ENCODE results near the gene DIP2C. TPM values are rescaled to one million over a fixed set of nuclear protein-coding genes. Genes with fewer than 3 reads are reported as not detected.

The DIP2C gene
- polyA plus RNA-seq, 3 donors: 0.11 TPM; not detected in 2

DNA sequence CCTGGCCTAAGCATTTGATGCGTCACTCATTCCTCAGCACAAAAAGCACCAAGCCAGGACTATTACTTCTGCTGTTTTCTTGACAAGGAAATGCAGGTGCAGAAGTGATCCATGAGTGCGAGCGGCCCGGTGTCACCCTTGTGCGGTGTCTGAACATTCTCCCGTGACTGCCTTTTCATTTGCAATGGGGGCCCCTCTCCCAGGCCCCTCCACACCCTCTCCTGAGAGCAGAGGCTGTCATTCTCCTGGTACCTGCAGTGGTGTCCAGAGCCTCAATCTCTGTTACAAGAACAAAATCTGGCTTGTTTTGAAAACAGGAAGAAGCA lies 213.1 kb downstream of the DIP2C start:
- Histone ChIP-seq H3K4me3 (replicated peaks in 1 of 3; ENCODE audit: low read depth in 2 of 3, low read length in 3 of 3) (no peak overlapping the region), H3K4me2 (replicated peaks; ENCODE audit: extremely low read depth, low read length, poor library complexity, severe bottlenecking) (no peak overlapping the region), H3K9ac (ENCODE audit: insufficient read depth, low read length, poor library complexity, severe bottlenecking) (no peak overlapping the region), H3K27ac (ENCODE audit: low read depth in 1 of 2, low read length in 2 of 2) (no peak overlapping the region), H3K27me3 (ENCODE audit: control insufficient read depth in 2 of 2, insufficient read depth in 2 of 2, low read length in 2 of 2) (no peaks in the 10 kb centered on the region), H3K9me3 (replicated peaks in 1 of 2; ENCODE audit: control insufficient read depth in 1 of 2, insufficient read depth in 1 of 2, low read length in 2 of 2) (no peaks in the 10 kb centered on the region), H3K4me1 (ENCODE audit: control insufficient read depth in 1 of 2, insufficient read depth in 2 of 2, low read length in 2 of 2) (no peaks in the 10 kb centered on the region), H3K36me3 (replicated peaks in 1 of 2; ENCODE audit: control insufficient read depth in 1 of 2, insufficient read depth in 2 of 2, low read length in 2 of 2) (no peaks in the 10 kb centered on the region), H2AFZ (ENCODE audit: insufficient read depth, low read depth, low read length, poor library complexity, severe bottlenecking) (no peak overlapping the region), H4K20me1 (ENCODE audit: insufficient read depth, low read length) (no peaks in the 10 kb centered on the region), H3K79me2 (ENCODE audit: insufficient read depth, low read length) (no peaks in the 10 kb centered on the region)
- WGBS (ENCODE audit: insufficient coverage): 91% methylated on average over 6 of the region's 6 CpGs
- Mint-ChIP-seq H3K36me3 (no peaks in the 10 kb centered on the region), H3K9me3 (peaks cover 0 to 12% (median 4%) of the 10 kb centered on the region in 7 donors), H3K4me1 (no peaks in the 10 kb centered on the region), H3K27ac (no peak overlapping the region), H3K27me3 (ENCODE audit: low read depth in 3 of 3) (peaks cover 2 to 5% (median 3%) of the 10 kb centered on the region in 3 donors), H3K4me3 (no peak overlapping the region)
- no peak for TF ChIP-seq CTCF (IDR thresholded peaks at IDR 0.05)
- intact Hi-C loops (cut with micrococcal nuclease): no loop called here
- DNase-seq: no peak

DNA sequence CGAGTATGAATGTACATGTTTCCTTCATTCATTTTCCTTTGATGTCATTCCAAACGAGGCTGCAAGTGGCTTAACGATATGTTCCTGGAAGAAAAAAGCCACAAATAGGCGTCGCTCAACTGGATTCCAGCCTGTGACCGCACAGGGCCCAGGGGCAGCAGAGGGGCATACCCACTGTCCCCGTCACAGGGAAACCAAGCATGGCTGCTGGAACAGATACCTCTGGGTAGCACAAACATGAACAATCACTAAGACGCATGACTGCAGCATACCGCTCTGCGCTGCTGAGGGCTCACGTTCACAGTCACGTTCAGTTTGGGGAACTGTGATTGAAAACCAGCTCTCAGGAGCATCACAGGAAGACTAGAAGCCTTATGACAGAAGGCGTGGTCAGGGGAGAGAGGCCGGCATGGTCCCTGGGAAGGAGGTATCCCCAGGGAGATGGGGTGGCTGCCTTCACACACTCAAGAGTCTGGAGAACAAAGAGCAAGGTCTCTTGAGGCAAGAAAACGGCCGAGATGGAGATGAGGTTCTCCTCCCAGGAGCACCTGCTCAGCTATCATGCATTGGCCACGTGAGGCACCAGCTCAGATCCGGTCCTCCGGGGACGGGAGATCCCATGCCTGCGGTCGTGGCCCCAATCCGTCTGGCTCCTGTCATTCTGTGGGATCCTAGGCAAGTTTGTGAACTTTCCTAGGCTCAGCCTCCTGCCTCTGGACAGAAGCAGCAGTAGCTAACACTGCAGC lies 213.6 kb downstream of the DIP2C start:
- Mint-ChIP-seq H3K36me3 (no peaks in the 10 kb centered on the region), H3K27ac (no peak overlapping the region), H3K27me3 (ENCODE audit: low read depth in 3 of 3) (peaks cover 2 to 5% (median 3%) of the 10 kb centered on the region in 3 donors), H3K4me3 (no peak overlapping the region), H3K9me3 (peaks cover 0 to 12% (median 4%) of the 10 kb centered on the region in 7 donors), H3K4me1 (no peaks in the 10 kb centered on the region)
- Histone ChIP-seq H3K27me3 (ENCODE audit: control insufficient read depth in 2 of 2, insufficient read depth in 2 of 2, low read length in 2 of 2) (no peaks in the 10 kb centered on the region), H3K4me3 (replicated peaks in 1 of 3; ENCODE audit: low read depth in 2 of 3, low read length in 3 of 3) (no peak overlapping the region), H3K9me3 (replicated peaks in 1 of 2; ENCODE audit: control insufficient read depth in 1 of 2, insufficient read depth in 1 of 2, low read length in 2 of 2) (no peaks in the 10 kb centered on the region), H3K79me2 (ENCODE audit: insufficient read depth, low read length) (no peaks in the 10 kb centered on the region), H2AFZ (ENCODE audit: insufficient read depth, low read depth, low read length, poor library complexity, severe bottlenecking) (no peak overlapping the region), H3K36me3 (replicated peaks in 1 of 2; ENCODE audit: control insufficient read depth in 1 of 2, insufficient read depth in 2 of 2, low read length in 2 of 2) (no peaks in the 10 kb centered on the region), H3K9ac (ENCODE audit: insufficient read depth, low read length, poor library complexity, severe bottlenecking) (no peak overlapping the region), H4K20me1 (ENCODE audit: insufficient read depth, low read length) (no peaks in the 10 kb centered on the region), H3K4me2 (replicated peaks; ENCODE audit: extremely low read depth, low read length, poor library complexity, severe bottlenecking) (no peak overlapping the region), H3K27ac (ENCODE audit: low read depth in 1 of 2, low read length in 2 of 2) (no peak overlapping the region), H3K4me1 (ENCODE audit: control insufficient read depth in 1 of 2, insufficient read depth in 2 of 2, low read length in 2 of 2) (no peaks in the 10 kb centered on the region)
- TF ChIP-seq CTCF (IDR thresholded peaks at IDR 0.05): no peak
- DNase-seq: no peak
- 88% methylated on average over 23 of the region's 23 CpGs for WGBS (ENCODE audit: insufficient coverage)
- intact Hi-C loops (cut with micrococcal nuclease): no loop called here

Data from CD14-positive monocyte (primary cell).